Endothelial cell of umbilical vein (primary cell): ENCODE data around the gene PIM3. TPM values are rescaled to one million over a fixed set of nuclear protein-coding genes. Genes with fewer than 3 reads are reported as not detected.

ENCODE experiments used
- BruUV-seq: library from RNA; stranded (reverse); fragments of 400-500 nt; replicated peaks from 2 replicates; lab custom pipeline; 2021; lab: Mats Ljungman, UMichigan
- CTCF ChIA-PET: fragments of 300-600, 350-600 bp; sonication (Branson Sonifier 250); formaldehyde crosslinking; loops from one replicate; lab custom pipeline; 2021; ENCODE audit warnings: antibody characterized with exemption, inconsistent platforms; lab: Charles Lee
- POLR2A ChIA-PET: fragments of 300-600, 350-600 bp; sonication (Branson Sonifier 250); formaldehyde crosslinking; loops from one replicate; lab custom pipeline; 2021; ENCODE audit warnings: antibody characterized with exemption, inconsistent platforms; lab: Charles Lee
- DNase-seq: peaks from one replicate; pipeline ENCODE4 v3.0.0-alpha.2; 2011; ENCODE audit warnings: low read depth, low spot score
- FAIRE-seq: peaks from 2 replicates; lab custom pipeline; 2011; peaks lifted over from hg19 to GRCh38; lab: Jason Lieb, UNC
- H2AFZ ChIP-seq: 2 replicates; pipeline ENCODE4 v1.6.0; 2012; ENCODE audit warnings: low read depth, low read length, control low read depth, inconsistent platforms
- H3K27ac ChIP-seq: 2 replicates; pipeline ENCODE4 v1.5.1; 2011; ENCODE audit warnings: low read depth, mild to moderate bottlenecking, control low read depth, low read length, moderate library complexity; ENCODE audit not compliant: insufficient read depth
- H3K27me3 ChIP-seq, 2 experiments: 2 replicates each; pipeline versions ENCODE4 v1.6.0 to v1.6.1; 2011; ENCODE audit warnings: low read length in 2 of 2, mixed read lengths in 1 of 2; ENCODE audit not compliant: control insufficient read depth in 2 of 2, insufficient read depth in 2 of 2
- H3K36me3 ChIP-seq, 2 experiments: 2 replicates in 1 of 2; 3 replicates in 1 of 2; pipeline ENCODE4 v1.5.1; 2011; ENCODE audit warnings: low read length in 2 of 2, mild to moderate bottlenecking in 1 of 2, moderate library complexity in 1 of 2; ENCODE audit not compliant: control insufficient read depth in 2 of 2, insufficient read depth in 2 of 2; ENCODE audit errors: extremely low read depth in 1 of 2
- H3K4me1 ChIP-seq: 3 replicates; pipeline ENCODE4 v1.5.1; 2011; ENCODE audit warnings: mild to moderate bottlenecking, low read length; ENCODE audit not compliant: control insufficient read depth, insufficient read depth; ENCODE audit errors: extremely low read depth
- H3K4me2 ChIP-seq: 2 replicates; pipeline ENCODE4 v1.6.1; 2011; ENCODE audit warnings: low read length, control low read depth, mixed read lengths; ENCODE audit not compliant: insufficient read depth
- H3K4me3 ChIP-seq, 3 experiments: fragments of 200-600 bp in 1 of 3; sonication (generic), shearing (Covaris generic) in 1 of 3; replicated peaks in 1 of 3; 2 replicates each; pipeline ENCODE4 v1.5.1; 2011 to 2016; ENCODE audit warnings: control low read depth in 3 of 3, low read length in 3 of 3, mild to moderate bottlenecking in 2 of 3, inconsistent platforms in 1 of 3, low read depth in 1 of 3, moderate library complexity in 1 of 3; ENCODE audit not compliant: insufficient read depth in 1 of 3
- H3K79me2 ChIP-seq: 2 replicates; pipeline ENCODE4 v1.6.0; 2012; ENCODE audit warnings: low read length, inconsistent platforms; ENCODE audit not compliant: control insufficient read depth, insufficient read depth
- H3K9ac ChIP-seq: replicated peaks from 2 replicates; pipeline ENCODE3; 2011; ENCODE audit warnings: low read length, control low read depth; ENCODE audit not compliant: insufficient read depth; ENCODE audit errors: extremely low read depth
- H3K9me1 ChIP-seq: replicated peaks from 3 replicates; pipeline ENCODE4 v1.6.0; 2011; ENCODE audit warnings: mild to moderate bottlenecking, low read length; ENCODE audit not compliant: control insufficient read depth, insufficient read depth; ENCODE audit errors: extremely low read depth
- H3K9me3 ChIP-seq: replicated peaks from 2 replicates; pipeline ENCODE4 v1.5.1; 2012; ENCODE audit warnings: low read length, inconsistent platforms; ENCODE audit not compliant: control insufficient read depth, insufficient read depth
- H4K20me1 ChIP-seq: replicated peaks from 2 replicates; pipeline ENCODE3; 2011; ENCODE audit warnings: mild to moderate bottlenecking, low read length; ENCODE audit not compliant: control insufficient read depth, insufficient read depth; ENCODE audit errors: extremely low read depth
- CTCF ChIP-seq, 2 donors: IDR thresholded peaks; 1 replicate in 1 of 2; 2 replicates in 1 of 2; pipeline ENCODE4 v1.5.1; 2011; ENCODE audit warnings: low read length in 2 of 2, mild to moderate bottlenecking in 2 of 2, moderate library complexity in 2 of 2, control low read depth in 1 of 2, inconsistent platforms in 1 of 2, low read depth in 1 of 2; ENCODE audit not compliant: insufficient read depth in 1 of 2; ENCODE audit errors: extremely low read depth in 1 of 2
- EZH2 ChIP-seq: IDR thresholded peaks from 2 replicates; pipeline ENCODE4 v1.6.1; 2012; ENCODE audit warnings: borderline replicate concordance, low read depth, mild to moderate bottlenecking, moderate library complexity, low read length, inconsistent platforms; ENCODE audit not compliant: severe bottlenecking
- FOS ChIP-seq: IDR thresholded peaks from 2 replicates; pipeline ENCODE4 v1.6.1; 2011; ENCODE audit warnings: mild to moderate bottlenecking, low read length, moderate library complexity, borderline replicate concordance; ENCODE audit not compliant: insufficient read depth
- GATA2 ChIP-seq: IDR thresholded peaks from 2 replicates; pipeline ENCODE4 v1.7.0; 2011; ENCODE audit warnings: low read depth, mild to moderate bottlenecking, moderate library complexity, mixed read lengths, low read length; ENCODE audit not compliant: insufficient read length, insufficient read depth
- JUN ChIP-seq: IDR thresholded peaks from 2 replicates; pipeline ENCODE4 v1.6.1; 2011; ENCODE audit warnings: borderline replicate concordance, low read depth; ENCODE audit not compliant: insufficient read length, insufficient read depth
- MAX ChIP-seq: IDR thresholded peaks from 2 replicates; pipeline ENCODE4 v1.6.1; 2011; ENCODE audit not compliant: insufficient read depth, insufficient read length
- MYC ChIP-seq: IDR thresholded peaks from one replicate; pipeline ENCODE4 v1.6.1; 2011; ENCODE audit warnings: mild to moderate bottlenecking, low read depth, low read length
- POLR2A ChIP-seq: IDR thresholded peaks from 2 replicates; pipeline ENCODE4 v1.6.1; 2012; ENCODE audit warnings: low read depth, mild to moderate bottlenecking, control low read depth, low read length
- POLR2AphosphoS5 ChIP-seq: IDR thresholded peaks from 2 replicates; pipeline ENCODE4 v1.6.1; 2012; ENCODE audit warnings: low read depth, mild to moderate bottlenecking, control low read depth, low read length, moderate library complexity; ENCODE audit not compliant: insufficient read depth
- dilution Hi-C: fragments of 300-500 bp; cut with MboI; formaldehyde crosslinking; loops from one replicate; pipeline ENCODE4 v1.15.0; 2019; ENCODE audit warnings: low sequenced_read_pairs; ENCODE audit not compliant: extremely low pct_ligation_motif_present
- intact Hi-C: fragments of 100-400 bp; cut with micrococcal nuclease; formaldehyde crosslinking; loops from one replicate; pipeline ENCODE4 v1.10.0; 2022
- polyA plus RNA-seq, 4 experiments: library from polyadenylated mRNA; depleted of rRNA in 3 of 4; stranded (reverse) in 3 of 4; unstranded in 1 of 4; fragments of >200 nt; gene quantifications; 2 replicates each; pipeline versions ENCODE4 v1.2.1 to v1.2.3, GENCODE V29; 2011 to 2012; ENCODE audit warnings: missing spikeins in 1 of 4
- total RNA-seq: library from RNA; stranded (reverse); gene quantifications from 2 replicates; pipeline ENCODE4 v1.2.3, GENCODE V29; 2021

Gene PIM3
- total and polyA plus RNA-seq, 2 donors (not counting 3 experiments of a cell fraction or from before 2014, with no cell fraction given) = 131 to 185 TPM

- Histone ChIP-seq H3K36me3 (peaks cover 19 to 34% of the 10 kb centered on the region in 2 experiments), H2AFZ (no peak overlapping the region), H3K27me3 (no peaks in the 10 kb centered on the region), H4K20me1 (no peaks in the 10 kb centered on the region), H3K9me1 (no peaks in the 10 kb centered on the region), H3K9me3 (no peaks in the 10 kb centered on the region), H3K4me1 (peaks cover 27% of the 10 kb centered on the region), H3K79me2 (peaks cover 47% of the 10 kb centered on the region), H3K4me2 (peak overlapping the region; percentile 64), H3K4me3 (peak overlapping the region; percentile 59 to 80 (median 64)), H3K9ac (peak overlapping the region; percentile 94), H3K27ac (peak overlapping the region; percentile 92)
- TF ChIP-seq CTCF (IDR thresholded peaks at IDR 0.05; ENCODE audit: extremely low read depth in 1 of 2, insufficient read depth in 1 of 2, low read depth in 1 of 2, low read length in 2 of 2) (no peak), GATA2 (no peak), MAX (no peak), FOS (no peak), POLR2A (peak; percentile 63), JUN (no peak), POLR2AphosphoS5 (peak; percentile 15), MYC (no peak), EZH2 (no peak)
- BruUV-seq = no TSS peak
- DNase-seq (peak; percentile 96), FAIRE-seq (peak; percentile 82)
- ChIA-PET CTCF (interaction anchor here (0.6 to 3.7 kb wide), 12 partner anchors 9 to 150 kb away, joined by 3 to 32 read pairs (median 4); no protein-coding TSS in a partner anchor), POLR2A (interaction anchor here (0.7 to 1.7 kb wide), 7 partner anchors 9 to 158 kb away, joined by 3 to 10 read pairs (median 4); no protein-coding TSS in a partner anchor)
- intact Hi-C loops (loop anchor here (1.0 kb wide), 1 partner anchor 31 kb away; no protein-coding TSS in a partner anchor), dilution Hi-C loops (no loop called here)
Observed at GRCh38 chr22:49962012-49962750, 1.6 kb downstream of the PIM3 start.
